ENCODE results near the gene TRIM2. TPM values are rescaled to one million over a fixed set of nuclear protein-coding genes. Genes with fewer than 3 reads are reported as not detected.
A peak's percentile ranks its signal among the peaks of the same experiment; 100 is the strongest.

TRIM2 gene
- total RNA-seq, 1 experiment from 2014 or later = 41.4 TPM

DNA sequence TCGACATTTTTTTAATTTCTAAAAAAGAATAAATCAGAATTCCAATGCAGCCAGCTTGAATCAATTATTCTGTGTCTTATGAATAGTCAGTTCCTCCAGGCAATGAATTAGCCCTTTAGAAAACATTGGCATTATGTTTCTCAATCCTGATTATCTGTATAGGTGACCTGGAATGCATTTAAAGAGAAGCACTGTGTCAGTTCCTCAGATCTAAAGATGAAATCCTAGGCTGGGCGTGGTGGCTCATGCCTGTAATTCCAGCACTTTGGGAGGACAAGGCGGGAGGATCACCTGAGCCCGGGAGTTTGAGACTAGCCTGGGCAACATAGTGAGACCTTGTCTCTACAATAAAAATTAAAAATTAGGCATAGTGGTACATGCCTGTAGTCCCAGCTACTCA lies 183.7 kb downstream of the TRIM2 start:
- Histone ChIP-seq H3K9me2 (ENCODE audit: insufficient read depth) (no peaks in the 10 kb centered on the region), H3K4me2 (ENCODE audit: low read length) (peak overlapping the region; percentile 5), H4K20me1 (ENCODE audit: insufficient read depth) (no peaks in the 10 kb centered on the region), H3K4me3 (replicated peaks in 1 of 2; ENCODE audit: low read depth in 1 of 2, low read length in 2 of 2) (no peak overlapping the region), H3K79me2 (ENCODE audit: insufficient read depth, low read length) (no peaks in the 10 kb centered on the region), H3K9me3 (ENCODE audit: control insufficient read depth in 1 of 2, insufficient read depth in 1 of 2, low read depth in 1 of 2, low read length in 2 of 2) (no peaks in the 10 kb centered on the region), H3K27me3 (ENCODE audit: insufficient read depth, low read length) (no peaks in the 10 kb centered on the region), H3K36me3 (ENCODE audit: control insufficient read depth in 1 of 2, insufficient read depth in 2 of 2, low read length in 2 of 2) (no peaks in the 10 kb centered on the region), H3K27ac (ENCODE audit: low read depth, low read length) (no peak overlapping the region), H3K9ac (ENCODE audit: low read length) (no peak overlapping the region), H3K4me1 (ENCODE audit: control insufficient read depth in 1 of 2, insufficient read depth in 2 of 2, low read length in 2 of 2) (peaks cover 7 to 14% of the 10 kb centered on the region in 2 experiments), H2AFZ (ENCODE audit: low read depth, low read length, poor library complexity, severe bottlenecking) (no peak overlapping the region)
- POLR2A ChIA-PET = no interaction called here
- BruUV-seq (replicated peaks) = no TSS peak
- DNase-seq (ENCODE audit: low read depth, low spot score) (no peak), ATAC-seq (peak; percentile 47; the same call in 1 of the 2 replicates)
- RAD21 ChIA-PET (ENCODE audit: low non-redundant PET in 1 of 2, low total read pairs in 2 of 2, uncharacterized antibody in 2 of 2, unreplicated experiment in 2 of 2) = no interaction called here
- CTCF ChIA-PET = no interaction called here
- no peak for TF ChIP-seq EZH2phosphoT487 (IDR thresholded peaks at IDR 0.05; ENCODE audit: borderline replicate concordance)
- TF ChIP-seq EGR1 (IDR thresholded peaks at IDR 0.05; ENCODE audit: low read depth) = no peak
- TF ChIP-seq CEBPB (IDR thresholded peaks at IDR 0.05; ENCODE audit: low read depth) = no peak
- no peak for TF ChIP-seq ELF1 (IDR thresholded peaks at IDR 0.05; ENCODE audit: borderline replicate concordance, low read depth)
- TF ChIP-seq FOSL1 (IDR thresholded peaks at IDR 0.05; ENCODE audit: low read depth) = no peak
- TF ChIP-seq, protein P1, sequence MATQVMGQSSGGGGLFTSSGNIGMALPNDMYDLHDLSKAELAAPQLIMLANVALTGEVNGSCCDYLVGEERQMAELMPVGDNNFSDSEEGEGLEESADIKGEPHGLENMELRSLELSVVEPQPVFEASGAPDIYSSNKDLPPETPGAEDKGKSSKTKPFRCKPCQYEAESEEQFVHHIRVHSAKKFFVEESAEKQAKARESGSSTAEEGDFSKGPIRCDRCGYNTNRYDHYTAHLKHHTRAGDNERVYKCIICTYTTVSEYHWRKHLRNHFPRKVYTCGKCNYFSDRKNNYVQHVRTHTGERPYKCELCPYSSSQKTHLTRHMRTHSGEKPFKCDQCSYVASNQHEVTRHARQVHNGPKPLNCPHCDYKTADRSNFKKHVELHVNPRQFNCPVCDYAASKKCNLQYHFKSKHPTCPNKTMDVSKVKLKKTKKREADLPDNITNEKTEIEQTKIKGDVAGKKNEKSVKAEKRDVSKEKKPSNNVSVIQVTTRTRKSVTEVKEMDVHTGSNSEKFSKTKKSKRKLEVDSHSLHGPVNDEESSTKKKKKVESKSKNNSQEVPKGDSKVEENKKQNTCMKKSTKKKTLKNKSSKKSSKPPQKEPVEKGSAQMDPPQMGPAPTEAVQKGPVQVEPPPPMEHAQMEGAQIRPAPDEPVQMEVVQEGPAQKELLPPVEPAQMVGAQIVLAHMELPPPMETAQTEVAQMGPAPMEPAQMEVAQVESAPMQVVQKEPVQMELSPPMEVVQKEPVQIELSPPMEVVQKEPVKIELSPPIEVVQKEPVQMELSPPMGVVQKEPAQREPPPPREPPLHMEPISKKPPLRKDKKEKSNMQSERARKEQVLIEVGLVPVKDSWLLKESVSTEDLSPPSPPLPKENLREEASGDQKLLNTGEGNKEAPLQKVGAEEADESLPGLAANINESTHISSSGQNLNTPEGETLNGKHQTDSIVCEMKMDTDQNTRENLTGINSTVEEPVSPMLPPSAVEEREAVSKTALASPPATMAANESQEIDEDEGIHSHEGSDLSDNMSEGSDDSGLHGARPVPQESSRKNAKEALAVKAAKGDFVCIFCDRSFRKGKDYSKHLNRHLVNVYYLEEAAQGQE (IDR thresholded peaks at IDR 0.05; ENCODE audit: low read depth) = no peak
- TF ChIP-seq TCF7L2 (IDR thresholded peaks at IDR 0.05; ENCODE audit: borderline replicate concordance, extremely low read depth, insufficient read depth, insufficient read length) = no peak
- intact Hi-C loops (cut with micrococcal nuclease) = no loop called here

Other genes with a start within 250 kb of the TRIM2 start
- gene MND1, start 140.2 kb downstream of the TRIM2 start, total RNA-seq (2021; ENCODE audit: unreplicated experiment) = 29.9 TPM

Data from HCT116 (cell line).